H1 (cell line): ENCODE data around the gene ARCN1. TPM values are rescaled to one million over a fixed set of nuclear protein-coding genes. Genes with fewer than 3 reads are reported as not detected.

ENCODE experiments used
- CTCF ChIA-PET: fragments of 300-600 bp; sonication (Branson Sonifier 250); formaldehyde crosslinking; loops from one replicate; lab custom pipeline; 2021; ENCODE audit not compliant: partially characterized antibody; lab: Charles Lee
- POLR2A ChIA-PET: fragments of 300-600 bp; sonication (Branson Sonifier 250); formaldehyde crosslinking; loops from one replicate; lab custom pipeline; 2021; ENCODE audit warnings: inconsistent platforms; ENCODE audit not compliant: partially characterized antibody; lab: Charles Lee
- DNase-seq, 2 experiments: peaks; one replicate each; pipeline versions ENCODE4 v3.0.0 to v3.0.0-alpha.2; 2010 to 2022; ENCODE audit warnings: low spot score in 2 of 2, low read depth in 1 of 2, mixed read lengths in 1 of 2
- FAIRE-seq: peaks from 2 replicates; lab custom pipeline; 2011; peaks lifted over from hg19 to GRCh38; lab: Jason Lieb, UNC
- H2AFZ ChIP-seq: 2 replicates; pipeline ENCODE4 v1.8.1; 2012; ENCODE audit warnings: low read length, inconsistent platforms
- H2AK5ac ChIP-seq: 2 replicates; pipeline ENCODE4 v1.6.1; 2013; ENCODE audit warnings: low read depth, low read length
- H2BK120ac ChIP-seq: replicated peaks from 2 replicates; pipeline ENCODE3; 2013; ENCODE audit warnings: low read depth, low read length, inconsistent platforms
- H2BK12ac ChIP-seq: 2 replicates; pipeline ENCODE4 v1.6.1; 2013; ENCODE audit warnings: low read depth, low read length
- H2BK15ac ChIP-seq: 2 replicates; pipeline ENCODE4 v1.6.1; 2013; ENCODE audit warnings: low read length
- H2BK20ac ChIP-seq: 2 replicates; pipeline ENCODE4 v1.6.1; 2013; ENCODE audit warnings: low read length
- H2BK5ac ChIP-seq: 2 replicates; pipeline ENCODE4 v1.6.1; 2013; ENCODE audit warnings: low read depth, low read length
- H3K14ac ChIP-seq: 2 replicates; pipeline ENCODE4 v1.6.1; 2013; ENCODE audit warnings: inconsistent platforms; ENCODE audit not compliant: insufficient read length
- H3K18ac ChIP-seq: 2 replicates; pipeline ENCODE4 v1.6.1; 2013; ENCODE audit warnings: low read length; ENCODE audit errors: extremely low read depth
- H3K23ac ChIP-seq: 2 replicates; pipeline ENCODE4 v1.6.1; 2013; ENCODE audit warnings: inconsistent platforms; ENCODE audit not compliant: insufficient read length
- H3K23me2 ChIP-seq: 2 replicates; pipeline ENCODE4 v1.6.1; 2013; ENCODE audit warnings: low read depth, low read length
- H3K27ac ChIP-seq: 2 replicates; pipeline ENCODE4 v1.6.1; 2011; ENCODE audit warnings: low read depth, low read length, inconsistent platforms
- H3K27me3 ChIP-seq, 4 experiments: replicated peaks in 1 of 4; 1 replicate in 1 of 4; 2 replicates in 3 of 4; pipeline versions ENCODE4 v1.6.1 to v1.8.1; 2011 to 2013; ENCODE audit warnings: low read length in 3 of 4, mild to moderate bottlenecking in 3 of 4, inconsistent platforms in 2 of 4, mixed read lengths in 2 of 4, moderate library complexity in 1 of 4; ENCODE audit not compliant: control insufficient read depth in 3 of 4, insufficient read depth in 3 of 4; ENCODE audit errors: extremely low read depth in 1 of 4
- H3K36me3 ChIP-seq, 4 experiments: 2 replicates each; pipeline versions ENCODE4 v1.6.1 to v1.8.1; 2011 to 2013; ENCODE audit warnings: mild to moderate bottlenecking in 4 of 4, low read length in 3 of 4, moderate library complexity in 2 of 4, control low read depth in 1 of 4, inconsistent platforms in 1 of 4; ENCODE audit not compliant: insufficient read depth in 4 of 4, control insufficient read depth in 2 of 4
- H3K4ac ChIP-seq: replicated peaks from 2 replicates; pipeline ENCODE3; 2013; ENCODE audit warnings: low read length, low read depth, mixed read lengths, inconsistent platforms; ENCODE audit not compliant: insufficient read length
- H3K4me1 ChIP-seq, 4 experiments: replicated peaks in 1 of 4; 1 replicate in 1 of 4; 2 replicates in 3 of 4; pipeline versions ENCODE4 v1.6.1 to v1.8.1; 2011 to 2013; ENCODE audit warnings: low read length in 3 of 4, inconsistent platforms in 2 of 4, mixed read lengths in 1 of 4; ENCODE audit not compliant: insufficient read depth in 4 of 4, control insufficient read depth in 3 of 4
- H3K4me2 ChIP-seq, 2 experiments: 2 replicates each; pipeline versions ENCODE4 v1.6.1 to v1.8.1; 2011 to 2013; ENCODE audit warnings: low read depth in 2 of 2, low read length in 2 of 2, control low read depth in 1 of 2, inconsistent platforms in 1 of 2, mild to moderate bottlenecking in 1 of 2; ENCODE audit not compliant: insufficient read depth in 1 of 2
- H3K4me3 ChIP-seq, 4 experiments: fragments of 200-600, 300-600 bp in 1 of 4; sonication (generic), shearing (Covaris generic), sonication (Bioruptor Twin) in 1 of 4; 2 replicates each; pipeline versions ENCODE4 v1.5.1 to v1.8.1; 2011 to 2016; ENCODE audit warnings: low read length in 4 of 4, low read depth in 3 of 4, control low read depth in 2 of 4, inconsistent platforms in 2 of 4, mild to moderate bottlenecking in 2 of 4, mixed read lengths in 1 of 4, moderate library complexity in 1 of 4; ENCODE audit not compliant: insufficient read depth in 2 of 4; ENCODE audit errors: extremely low read depth in 1 of 4
- H3K56ac ChIP-seq: replicated peaks from 2 replicates; pipeline ENCODE3; 2013; ENCODE audit warnings: low read depth, mild to moderate bottlenecking, mixed read lengths, low read length, inconsistent platforms; ENCODE audit not compliant: insufficient read length
- H3K79me1 ChIP-seq: 2 replicates; pipeline ENCODE4 v1.6.1; 2013; ENCODE audit warnings: low read depth, low read length, control low read depth
- H3K79me2 ChIP-seq, 2 experiments: 2 replicates each; pipeline versions ENCODE4 v1.6.1 to v1.8.1; 2012 to 2013; ENCODE audit warnings: low read length in 2 of 2, mild to moderate bottlenecking in 2 of 2, inconsistent platforms in 1 of 2; ENCODE audit not compliant: insufficient read depth in 2 of 2, control insufficient read depth in 1 of 2
- H3K9ac ChIP-seq, 4 experiments: replicated peaks in 1 of 4; 1 replicate in 1 of 4; 2 replicates in 3 of 4; pipeline versions ENCODE4 v1.6.1 to v1.8.1; 2011 to 2013; ENCODE audit warnings: low read depth in 3 of 4, low read length in 3 of 4, control low read depth in 2 of 4, mild to moderate bottlenecking in 2 of 4, moderate library complexity in 2 of 4, inconsistent platforms in 1 of 4; ENCODE audit errors: extremely low read depth in 1 of 4
- H3K9me3 ChIP-seq, 2 experiments: 2 replicates each; pipeline versions ENCODE4 v1.6.1 to v1.8.1; 2012 to 2013; ENCODE audit warnings: mild to moderate bottlenecking in 2 of 2, moderate library complexity in 2 of 2, control low read depth in 1 of 2, inconsistent platforms in 1 of 2, low read depth in 1 of 2, low read length in 1 of 2, mixed read lengths in 1 of 2; ENCODE audit not compliant: insufficient read depth in 2 of 2
- H4K20me1 ChIP-seq, 2 experiments: replicated peaks in 1 of 2; 2 replicates each; pipeline versions ENCODE3 to v1.8.1; 2011 to 2013; ENCODE audit warnings: inconsistent platforms in 2 of 2, low read length in 2 of 2, mild to moderate bottlenecking in 1 of 2; ENCODE audit not compliant: insufficient read depth in 2 of 2, control insufficient read depth in 1 of 2
- H4K5ac ChIP-seq: 2 replicates; pipeline ENCODE4 v1.6.1; 2013; ENCODE audit warnings: low read length, low read depth, mixed read lengths, inconsistent platforms; ENCODE audit not compliant: insufficient read length
- H4K8ac ChIP-seq: 2 replicates; pipeline ENCODE4 v1.8.0; 2013; ENCODE audit warnings: mild to moderate bottlenecking, moderate library complexity, low read length, inconsistent platforms; ENCODE audit not compliant: insufficient read depth; ENCODE audit errors: extremely low read depth
- H4K91ac ChIP-seq: replicated peaks from 2 replicates; pipeline ENCODE3; 2013; ENCODE audit warnings: low read length, mixed read lengths, inconsistent platforms; ENCODE audit not compliant: insufficient read length
- CREB1 ChIP-seq: IDR thresholded peaks from 2 replicates; pipeline ENCODE4 v1.6.1; 2012; ENCODE audit warnings: inconsistent platforms
- FOSL1 ChIP-seq: IDR thresholded peaks from 2 replicates; pipeline ENCODE4 v1.6.1; 2011; ENCODE audit warnings: mild to moderate bottlenecking, low read depth, low read length, moderate library complexity; ENCODE audit not compliant: insufficient read depth
- GABPA ChIP-seq: IDR thresholded peaks from 2 replicates; pipeline ENCODE4 v1.6.1; 2011; ENCODE audit warnings: mild to moderate bottlenecking, low read length, moderate library complexity, borderline replicate concordance; ENCODE audit not compliant: insufficient read depth
- KDM4A ChIP-seq: IDR thresholded peaks from one replicate; pipeline ENCODE4 v1.7.1; 2012; ENCODE audit warnings: low read depth, mild to moderate bottlenecking, moderate library complexity, low read length, inconsistent platforms; ENCODE audit not compliant: severe bottlenecking
- PHF8 ChIP-seq: fragments of 200-600 bp; sonication (generic); conservative IDR thresholded peaks from 2 replicates; pipeline ENCODE4 v1.7.1; 2012; ENCODE audit warnings: low read depth, mild to moderate bottlenecking, inconsistent platforms, low read length, moderate library complexity
- SRF ChIP-seq: IDR thresholded peaks from 2 replicates; pipeline ENCODE4 v1.6.1; 2011; ENCODE audit warnings: mild to moderate bottlenecking, low read depth, low read length, moderate library complexity
- TEAD4 ChIP-seq: IDR thresholded peaks from 2 replicates; pipeline ENCODE4 v1.6.1; 2012; ENCODE audit warnings: low read depth, low read length, inconsistent platforms, mixed read lengths
- YY1 ChIP-seq: IDR thresholded peaks from 2 replicates; pipeline ENCODE4 v1.6.1; 2011; ENCODE audit warnings: low read depth, mild to moderate bottlenecking, low read length
- WGBS, 2 experiments: shearing (Covaris generic) in 1 of 2; methylation state at CpG; one replicate each; pipeline versions ENCODE4 v1.1.6 to v1.1.7; 2013 to 2015; ENCODE audit warnings: low lambda C conversion rate in 2 of 2, mixed read lengths in 2 of 2, inconsistent platforms in 1 of 2, low coverage in 1 of 2, missing lambda C conversion rate in 1 of 2; ENCODE audit not compliant: insufficient replicate concordance in 2 of 2, insufficient coverage in 1 of 2, insufficient read length in 1 of 2; ENCODE audit errors: extremely low coverage in 1 of 2, missing lambda C conversion rate in 1 of 2; 5-methylcytosine and 5-hydroxymethylcytosine counted together
- polyA plus RNA-seq, 7 experiments: library from polyadenylated mRNA; depleted of rRNA in 3 of 7; stranded (reverse) in 5 of 7; unstranded in 2 of 7; fragments of >200 nt in 5 of 7; fragments of 200-250 nt in 2 of 7; gene quantifications; 1 replicate in 5 of 7; 2 replicates in 1 of 7; 4 replicates in 1 of 7; pipeline versions ENCODE4 v1.2.1 to v1.2.3, GENCODE V29; 2011 to 2013; ENCODE audit warnings: missing spikeins in 2 of 7, mixed read lengths in 2 of 7
- total RNA-seq: library from RNA; stranded (reverse); fragmentation: NEBNext Ultra II Directional; extraction: Animal tissue kit (Norgen Biotek cat#: 25700); gene quantifications from 2 replicates; pipeline ENCODE4 v1.2.1, GENCODE V29; 2021

Gene ARCN1
- total and polyA plus RNA-seq, 2 of the 8 experiments (the other 6 are each of a cell fraction or from before 2014, with no cell fraction given): 132 to 146 TPM

- H3K79me2 ChIP-seq: no peaks in the 10 kb centered on the region
- no peak overlapping the region for H2BK15ac ChIP-seq
- H3K23me2 ChIP-seq: peaks cover 32% of the 10 kb centered on the region; the same call in 1 of the 2 replicates
- ChIA-PET CTCF (interaction anchor here (1.0 to 25.3 kb wide), 11 partner anchors 12 to 317 kb away, joined by 3 to 435 read pairs (median 22); no protein-coding TSS in a partner anchor), POLR2A (interaction anchor here (1.1 to 28.7 kb wide), 5 partner anchors 9 to 182 kb away, joined by 3 to 574 read pairs (median 13); no protein-coding TSS in a partner anchor)
- H3K36me3 ChIP-seq: peaks cover 0 to 12% (median 0%) of the 10 kb centered on the region in 4 experiments; a peak in 1 of 8 replicates
- no peak overlapping the region for H3K27ac ChIP-seq
- no peak overlapping the region for H2BK5ac ChIP-seq
- no peak overlapping the region for H3K14ac ChIP-seq
- WGBS, 2 experiments: 4 to 100% methylated on average over 2 to 36 of the region's 54 CpGs
- H3K23ac ChIP-seq: no peak overlapping the region
- H3K9ac ChIP-seq: no peak overlapping the region
- H3K9me3 ChIP-seq: no peaks in the 10 kb centered on the region; a peak in 1 of 4 replicates
- H3K4me1 ChIP-seq: peaks cover 24 to 59% (median 33%) of the 10 kb centered on the region in 4 experiments
- H3K27me3 ChIP-seq: peaks cover 42 to 57% (median 52%) of the 10 kb centered on the region in 4 experiments
- peak overlapping the region; percentile 14 to 66 (median 48); a peak in 7 of 8 replicates for H3K4me3 ChIP-seq
- H3K4ac ChIP-seq: no peak overlapping the region
- H2BK20ac ChIP-seq: no peak overlapping the region
- no peak overlapping the region for H3K18ac ChIP-seq
- H2BK12ac ChIP-seq: no peak overlapping the region
- H3K4me2 ChIP-seq: peak overlapping the region; percentile 83
- no peaks in the 10 kb centered on the region for H3K79me1 ChIP-seq
- H2AK5ac ChIP-seq: no peak overlapping the region
- no peak for FAIRE-seq
- H4K5ac ChIP-seq: no peak overlapping the region
- H4K91ac ChIP-seq: no peak overlapping the region
- H2AFZ ChIP-seq: no peak overlapping the region
- no peak overlapping the region for H4K8ac ChIP-seq
- no peak overlapping the region for H3K56ac ChIP-seq
- H2BK120ac ChIP-seq: no peak overlapping the region
- DNase-seq: peak; percentile 60 to 98
- H4K20me1 ChIP-seq: peaks cover 0 to 7% of the 10 kb centered on the region in 2 experiments
- TF ChIP-seq CREB1: peak; percentile 54
- TF ChIP-seq FOSL1: no peak
- no peak for TF ChIP-seq SRF
- 0 out of 2 replicates have a peak, but pooled peaks have one; percentile 12 for TF ChIP-seq PHF8
- TF ChIP-seq KDM4A: no peak
- TF ChIP-seq GABPA: no peak
- TF ChIP-seq TEAD4: no peak
- no peak for TF ChIP-seq YY1
These were observed 38.7 kb downstream of the ARCN1 start for GRCh38 chr11:118610773-118611432.
